NCI-H1417 treated with DMSO at 0.1 percent for 48 hours (cell line): ENCODE data around the gene ARHGEF33.
"Not testable (repeated sequence)": the region's sequence is repeated elsewhere in the genome, so short reads cannot be mapped to it uniquely, and the experiment has no call there.

Experiments used
- DNase-seq: peaks from one replicate; lab custom pipeline; 2025; lab: John Stamatoyannopoulos, UW

The ARHGEF33 gene

GRCh38 chr2:38911191-38911590, 21.5 kb downstream of the ARHGEF33 start:
- no peak for DNase-seq

DNA sequence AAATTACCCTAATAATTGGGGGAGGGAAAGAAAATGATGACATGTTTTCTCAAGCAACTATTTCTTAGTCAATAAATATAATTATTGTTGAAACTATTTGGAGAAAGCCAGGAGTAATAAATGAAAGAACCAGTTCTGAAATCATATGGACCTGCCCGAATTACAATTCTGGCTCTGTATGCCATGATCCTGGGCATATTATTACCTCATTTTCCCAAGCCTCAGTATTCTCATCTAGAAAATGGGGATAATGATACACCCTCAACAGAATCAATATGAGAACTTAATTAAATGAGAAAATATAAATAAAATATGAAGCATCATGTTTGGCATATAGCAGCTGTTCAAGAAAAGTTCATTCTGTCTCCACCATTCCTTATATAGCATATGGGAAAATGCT, 22.9 kb downstream of the ARHGEF33 start:
- DNase-seq: no peak

DNA sequence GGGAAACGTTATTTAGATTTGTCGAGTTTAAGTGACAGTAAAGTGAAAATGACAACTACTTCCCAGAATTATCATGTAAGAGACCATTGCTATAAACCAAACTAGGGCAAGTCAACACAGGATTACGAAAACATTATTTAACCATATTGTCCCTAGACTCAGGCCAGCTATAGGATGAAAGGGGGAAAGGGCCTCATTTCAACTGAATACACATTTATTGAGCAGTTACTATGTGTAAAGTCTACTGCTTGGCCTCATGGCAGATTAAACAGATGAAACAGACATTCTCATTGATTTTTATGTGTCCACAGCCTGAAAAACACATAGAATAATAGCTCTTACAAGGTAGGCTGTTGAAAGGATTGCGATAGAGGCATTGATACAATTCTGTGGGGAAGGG, 32.7 kb downstream of the ARHGEF33 start:
- DNase-seq: no peak

DNA sequence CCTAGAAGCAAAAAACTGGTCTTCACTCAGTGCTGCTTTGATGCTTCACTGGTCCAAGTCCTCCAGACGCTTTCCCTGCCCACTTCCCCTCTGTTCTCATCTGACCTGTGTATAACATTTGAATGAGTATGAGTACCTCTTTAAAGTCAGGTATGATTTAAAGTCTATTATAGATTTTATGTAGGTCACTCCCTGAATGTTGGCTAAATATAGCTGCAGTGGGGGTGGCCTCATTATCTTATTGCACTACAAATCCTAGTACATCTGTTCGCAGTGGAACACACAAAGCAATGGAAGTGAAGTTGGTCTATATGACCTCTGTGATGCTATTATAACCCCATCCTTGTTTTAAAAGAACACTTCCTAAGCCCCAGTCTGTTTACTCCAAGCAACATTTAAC, 33.2 kb downstream of the ARHGEF33 start:
- no peak for DNase-seq

GRCh38 chr2:38925982-38926381, 36.3 kb downstream of the ARHGEF33 start:
- DNase-seq: no peak

DNA sequence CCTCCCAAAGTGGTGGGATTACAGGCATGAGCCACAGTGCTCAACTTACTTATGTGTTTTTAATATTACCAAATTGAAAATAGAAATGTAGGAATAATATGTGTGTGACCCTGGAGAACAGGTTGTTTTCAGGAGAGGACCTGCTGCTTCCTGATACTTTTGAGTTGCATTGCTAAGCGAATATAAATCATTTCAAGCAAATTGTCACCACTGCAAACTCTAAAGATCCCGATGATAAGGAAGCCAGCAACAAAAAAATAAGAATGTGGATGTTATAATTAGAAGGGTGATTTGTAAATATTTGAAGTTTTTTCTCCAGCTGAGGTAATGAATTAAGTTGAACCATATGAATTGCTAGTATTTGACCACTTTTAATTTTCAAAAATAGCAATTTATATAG, 40.9 kb downstream of the ARHGEF33 start:
- DNase-seq: no peak

- DNase-seq: no peak
Observed at GRCh38 chr2:38932586-38932985, 42.9 kb downstream of the ARHGEF33 start.

DNA sequence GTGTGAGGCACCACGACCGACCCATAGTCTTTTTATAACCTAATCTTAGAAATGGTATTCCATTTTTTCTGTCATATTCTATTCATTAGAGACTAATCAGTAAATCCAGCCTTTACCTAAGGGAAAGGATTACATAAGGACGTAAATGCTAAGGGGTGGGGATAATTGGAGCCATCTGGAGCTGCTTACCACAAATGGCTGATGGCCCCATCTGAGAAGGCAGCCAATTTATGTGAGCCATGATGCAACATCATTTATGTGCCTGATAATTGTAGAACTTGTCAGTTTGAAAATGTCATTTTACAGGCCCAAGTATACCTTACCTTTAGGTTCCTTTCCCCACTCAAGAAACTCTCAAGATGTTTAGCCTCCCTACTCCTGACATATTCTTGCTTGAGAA, 44.0 kb downstream of the ARHGEF33 start:
- no peak for DNase-seq

GRCh38 chr2:38934742-38935141, 45.1 kb downstream of the ARHGEF33 start:
- no peak for DNase-seq

DNA sequence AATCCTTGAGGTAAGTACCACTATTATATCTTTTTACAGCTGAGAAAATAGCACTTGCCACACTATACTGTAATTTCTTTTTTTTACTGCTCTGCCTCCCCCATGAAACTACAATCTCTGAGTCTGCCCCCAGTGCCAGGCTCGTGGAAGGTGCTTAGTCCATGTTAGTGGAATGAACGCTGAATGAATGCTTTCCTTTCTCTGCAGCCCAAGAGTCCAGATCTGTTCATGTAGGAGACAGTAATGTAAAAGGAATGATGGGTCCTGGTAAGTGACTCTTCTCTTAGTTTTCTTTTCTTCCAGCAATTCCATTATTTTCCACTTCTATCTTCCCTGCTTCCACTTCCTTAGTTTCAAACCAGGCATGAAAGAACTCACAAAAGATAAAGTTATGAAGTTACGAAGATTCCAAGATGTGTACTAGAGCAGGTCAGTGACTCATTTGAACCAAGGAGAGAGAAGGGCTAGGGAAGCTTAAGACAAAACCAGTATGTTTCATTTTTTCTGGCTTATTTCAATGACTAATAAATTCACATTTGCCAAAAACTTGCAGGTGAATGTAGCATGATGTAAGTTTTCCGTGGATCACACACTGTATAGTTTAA, 46.0 kb downstream of the ARHGEF33 start:
- DNase-seq: no peak

DNA sequence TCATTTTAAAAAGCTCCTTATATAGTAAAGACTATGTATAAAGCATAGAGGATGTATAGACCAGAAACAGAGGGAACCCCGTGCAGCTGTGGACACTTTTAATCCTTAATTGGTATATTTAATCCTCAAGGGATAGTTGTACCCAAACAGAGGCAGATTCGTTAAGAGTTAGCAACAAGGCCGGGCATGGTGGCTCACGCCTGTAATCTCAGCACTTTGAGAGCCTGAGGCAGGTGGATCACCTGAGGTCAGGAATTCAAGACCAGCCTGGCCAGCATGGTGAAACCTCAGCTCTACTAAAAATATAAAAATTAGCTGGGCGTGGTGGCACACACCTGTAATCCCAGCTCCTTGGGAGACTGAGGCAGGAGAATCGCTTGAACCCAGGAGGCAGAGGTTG, 46.8 kb downstream of the ARHGEF33 start:
- DNase-seq: not testable (repeated sequence)

GRCh38 chr2:38937548-38937947, 47.9 kb downstream of the ARHGEF33 start:
- no peak for DNase-seq

GRCh38 chr2:38940746-38941145, 51.1 kb downstream of the ARHGEF33 start:
- no peak for DNase-seq

GRCh38 chr2:38943784-38944183, 54.1 kb downstream of the ARHGEF33 start:
- DNase-seq: no peak

DNA sequence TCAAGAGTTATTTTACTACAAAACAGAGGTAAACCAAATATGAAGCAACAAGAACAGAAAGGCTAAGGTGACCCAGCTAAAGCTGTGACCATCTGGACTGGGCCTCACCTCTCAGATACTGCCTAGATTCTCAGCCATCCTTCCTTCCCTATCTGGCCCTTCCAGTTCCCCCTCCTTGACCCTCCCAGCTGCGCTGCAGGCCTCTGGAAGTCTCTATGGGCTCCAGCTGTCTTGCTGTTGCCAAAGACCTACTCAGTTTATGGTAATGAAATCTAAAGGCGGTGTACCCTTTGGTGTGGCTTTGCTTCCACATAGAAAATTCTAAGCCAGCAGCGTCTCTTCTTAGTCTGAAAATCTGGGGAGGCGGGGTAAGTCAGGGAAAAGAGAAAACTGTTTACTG, 55.7 kb downstream of the ARHGEF33 start:
- DNase-seq: no peak

DNA sequence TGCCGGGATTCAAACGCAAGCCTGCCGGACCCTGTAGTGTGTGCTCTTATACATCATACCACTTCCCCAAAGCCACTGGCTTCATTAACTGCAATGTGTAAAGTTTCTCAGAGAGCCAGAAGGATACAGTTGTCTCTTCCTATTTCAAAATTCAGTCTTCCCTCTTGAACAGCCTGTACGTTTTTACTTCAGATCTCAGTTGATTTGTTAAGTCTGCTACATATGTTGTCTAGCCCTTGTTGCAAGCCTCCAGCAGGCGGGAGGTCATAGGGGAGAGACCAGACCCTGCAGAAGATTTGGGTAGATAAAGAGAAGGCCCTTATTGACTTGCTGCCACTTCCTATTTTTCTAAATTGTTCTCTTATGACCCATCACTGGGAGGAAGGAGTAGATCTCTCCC, 56.2 kb downstream of the ARHGEF33 start:
- DNase-seq: no peak

GRCh38 chr2:38947241-38948239, 57.9 kb downstream of the ARHGEF33 start:
- peak; percentile 49 for DNase-seq

GRCh38 chr2:38948387-38948882, 58.8 kb downstream of the ARHGEF33 start:
- no peak for DNase-seq

- DNase-seq: no peak
Observed at GRCh38 chr2:38948995-38949394, 59.3 kb downstream of the ARHGEF33 start.

DNA sequence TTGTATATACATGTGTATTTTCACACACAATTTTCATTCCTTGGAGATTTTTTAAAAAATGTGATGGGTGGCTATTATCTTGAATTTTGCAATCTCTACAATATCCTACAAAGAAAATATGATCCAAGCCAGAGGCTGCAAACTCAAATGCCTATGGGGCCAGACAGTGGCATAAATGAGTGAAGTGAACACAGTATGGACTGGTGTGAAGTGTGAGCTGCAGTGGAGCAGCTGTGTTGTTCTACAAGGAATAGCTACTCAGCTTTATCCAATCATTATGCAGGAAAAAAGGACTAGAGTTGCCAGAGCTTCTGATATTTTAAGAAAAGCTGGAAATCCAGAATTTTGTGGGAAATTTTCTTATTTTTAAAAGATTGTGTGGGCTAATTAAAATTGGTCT, 62.1 kb downstream of the ARHGEF33 start:
- no peak for DNase-seq

DNA sequence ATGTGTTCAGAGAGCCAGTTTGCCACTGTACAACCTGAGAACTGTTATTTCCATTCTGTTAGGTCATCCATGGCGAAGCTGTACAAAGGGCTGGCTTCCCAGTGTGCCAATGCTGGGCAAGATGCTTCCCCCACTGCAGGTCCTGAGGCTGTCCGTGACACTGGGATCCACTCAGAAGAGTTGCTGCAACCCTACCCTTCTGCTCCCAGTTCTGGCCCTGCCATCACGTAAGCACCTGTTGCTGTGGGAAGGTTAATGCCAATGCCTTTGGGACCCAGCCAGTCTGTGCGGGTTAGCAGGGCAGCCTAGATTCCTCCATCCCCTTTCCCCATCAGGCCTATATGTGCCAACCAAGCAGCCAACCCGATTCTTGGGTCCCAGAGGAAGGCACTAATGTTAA, 68.3 kb downstream of the ARHGEF33 start:
- DNase-seq: no peak

GRCh38 chr2:38959466-38959865, 69.8 kb downstream of the ARHGEF33 start:
- DNase-seq: no peak

GRCh38 chr2:38959938-38960608, 70.4 kb downstream of the ARHGEF33 start:
- no peak for DNase-seq
